Activated naive CD4-positive, alpha-beta T cell treated with anti-CD3 and anti-CD28 coated beads, Interleukin-2, amount 50 U/mL, for 72 hours (primary cell): ENCODE results near the gene ST6GALNAC2. TPM values are rescaled to one million over a fixed set of nuclear protein-coding genes. Genes with fewer than 3 reads are reported as not detected.

Experiments used
- ATAC-seq, 2 donors: fragments of 150-1000 bp; cut with Tn5 transposase; 2 replicates each; pipeline ENCODE4 v1.10.0; 2021; ENCODE audit warnings: mild to moderate bottlenecking in 2 of 2, moderate library complexity in 2 of 2
- DNase-seq, 2 donors: peaks; one replicate each; pipeline ENCODE4 v3.0.0; 2021 to 2022; ENCODE audit warnings: low spot score in 2 of 2
- H3K27ac Mint-ChIP-seq, 2 donors: one replicate each; pipeline ENCODE4 v1.8.0; 2022; ENCODE audit warnings: mild to moderate bottlenecking in 2 of 2, mixed read lengths in 2 of 2
- H3K36me3 Mint-ChIP-seq, 2 donors: one replicate each; pipeline ENCODE4 v1.8.0; 2022; ENCODE audit warnings: mixed read lengths in 2 of 2
- H3K9me3 Mint-ChIP-seq, 2 donors: one replicate each; pipeline ENCODE4 v1.8.0; 2022; ENCODE audit warnings: mixed read lengths in 2 of 2
- total RNA-seq, 2 donors: library from RNA; stranded (reverse); gene quantifications; one replicate each; pipeline ENCODE4 v1.2.3, GENCODE V29; 2022

ST6GALNAC2 gene
- total RNA-seq, 2 donors from 2014 or later: not detected

GRCh38 chr17:76553178-76553908, 32.3 kb downstream of the ST6GALNAC2 start:
- no peaks in the 10 kb centered on the region for H3K9me3 Mint-ChIP-seq
- no peak overlapping the region for H3K27ac Mint-ChIP-seq
- ATAC-seq (no peak), DNase-seq (no peak)
- peaks cover 17 to 18% of the 10 kb centered on the region in 2 donors for H3K36me3 Mint-ChIP-seq

- H3K36me3 Mint-ChIP-seq: peaks cover under 1 to 2% of the 10 kb centered on the region in 2 donors
- ATAC-seq: no peak
These were observed 34.0 kb downstream of the ST6GALNAC2 start for GRCh38 chr17:76551685-76552084.

GRCh38 chr17:76550712-76551615, 34.7 kb downstream of the ST6GALNAC2 start:
- Mint-ChIP-seq H3K27ac (peak overlapping the region; percentile 10 to 72), H3K9me3 (no peaks in the 10 kb centered on the region), H3K36me3 (no peaks in the 10 kb centered on the region)
- ATAC-seq: peak in 1 of 2 donors; percentile 59
- no peak for DNase-seq

More at GRCh38 chr17:76551685-76552084, 34.0 kb downstream of the ST6GALNAC2 start:
- H3K27ac Mint-ChIP-seq: no peak overlapping the region
- DNase-seq: no peak
- no peaks in the 10 kb centered on the region for H3K9me3 Mint-ChIP-seq

GRCh38 chr17:76549539-76549938, 36.1 kb downstream of the ST6GALNAC2 start:
- ATAC-seq: no peak
- Mint-ChIP-seq H3K27ac (no peak overlapping the region), H3K36me3 (no peaks in the 10 kb centered on the region), H3K9me3 (no peaks in the 10 kb centered on the region)
- no peak for DNase-seq

GRCh38 chr17:76549215-76549518, 36.5 kb downstream of the ST6GALNAC2 start:
- no peak overlapping the region for H3K27ac Mint-ChIP-seq
- H3K36me3 Mint-ChIP-seq: no peaks in the 10 kb centered on the region
- DNase-seq: no peak
- no peaks in the 10 kb centered on the region for H3K9me3 Mint-ChIP-seq
- ATAC-seq: no peak

GRCh38 chr17:76548378-76549214, 37.1 kb downstream of the ST6GALNAC2 start:
- no peaks in the 10 kb centered on the region for H3K9me3 Mint-ChIP-seq
- DNase-seq (no peak), ATAC-seq (no peak)
- H3K36me3 Mint-ChIP-seq: no peaks in the 10 kb centered on the region
- H3K27ac Mint-ChIP-seq: no peak overlapping the region

- no peaks in the 10 kb centered on the region for H3K36me3 Mint-ChIP-seq
- H3K9me3 Mint-ChIP-seq: no peaks in the 10 kb centered on the region
- DNase-seq (no peak), ATAC-seq (no peak)
- no peak overlapping the region for H3K27ac Mint-ChIP-seq
These were observed 37.9 kb downstream of the ST6GALNAC2 start for GRCh38 chr17:76547642-76548202.

- peak in 1 of 2 donors; percentile 64 for DNase-seq
- Mint-ChIP-seq H3K36me3 (no peaks in the 10 kb centered on the region), H3K27ac (no peak overlapping the region), H3K9me3 (no peaks in the 10 kb centered on the region)
- ATAC-seq: peak; percentile 75 to 92
These were observed 38.4 kb downstream of the ST6GALNAC2 start for GRCh38 chr17:76547183-76547641.

GRCh38 chr17:76546556-76547182, 39.0 kb downstream of the ST6GALNAC2 start:
- no peaks in the 10 kb centered on the region for H3K36me3 Mint-ChIP-seq
- H3K27ac Mint-ChIP-seq: no peak overlapping the region
- ATAC-seq: peak in 1 of 2 donors; percentile 14
- DNase-seq: no peak
- H3K9me3 Mint-ChIP-seq: no peaks in the 10 kb centered on the region

GRCh38 chr17:76545918-76546555, 39.6 kb downstream of the ST6GALNAC2 start:
- Mint-ChIP-seq H3K9me3 (no peaks in the 10 kb centered on the region), H3K27ac (no peak overlapping the region), H3K36me3 (no peaks in the 10 kb centered on the region)
- ATAC-seq (no peak), DNase-seq (no peak)

GRCh38 chr17:76544546-76545365, 40.9 kb downstream of the ST6GALNAC2 start:
- no peaks in the 10 kb centered on the region for H3K36me3 Mint-ChIP-seq
- no peak overlapping the region for H3K27ac Mint-ChIP-seq
- ATAC-seq (no peak), DNase-seq (no peak)
- H3K9me3 Mint-ChIP-seq: no peaks in the 10 kb centered on the region

GRCh38 chr17:76543826-76544545, 41.7 kb downstream of the ST6GALNAC2 start:
- ATAC-seq (no peak), DNase-seq (no peak)
- Mint-ChIP-seq H3K36me3 (no peaks in the 10 kb centered on the region), H3K27ac (no peak overlapping the region), H3K9me3 (no peaks in the 10 kb centered on the region)

- ATAC-seq: no peak
- H3K9me3 Mint-ChIP-seq: no peaks in the 10 kb centered on the region
These were observed 42.2 kb downstream of the ST6GALNAC2 start for GRCh38 chr17:76543482-76543825.

GRCh38 chr17:76542984-76543383, 42.7 kb downstream of the ST6GALNAC2 start:
- H3K27ac Mint-ChIP-seq: no peak overlapping the region
- no peaks in the 10 kb centered on the region for H3K9me3 Mint-ChIP-seq
- no peak for ATAC-seq
- no peaks in the 10 kb centered on the region for H3K36me3 Mint-ChIP-seq
- DNase-seq: no peak

More at GRCh38 chr17:76543482-76543825, 42.2 kb downstream of the ST6GALNAC2 start:
- H3K36me3 Mint-ChIP-seq: no peaks in the 10 kb centered on the region
- no peak overlapping the region for H3K27ac Mint-ChIP-seq
- DNase-seq: no peak
